IMR-90 (cell line): ENCODE results near the gene NLRX1.

Source experiments
- BHLHE40 ChIP-seq: fragments of 150-350 bp; IDR thresholded peaks from 2 replicates; pipeline ENCODE4 v1.6.1; 2016; ENCODE audit warnings: mild to moderate bottlenecking, low read depth, low read length
- CEBPB ChIP-seq: IDR thresholded peaks from 2 replicates; pipeline ENCODE4 v1.6.1; 2012; ENCODE audit warnings: low read depth, low read length, improper control_type of control experiment
- CHD1 ChIP-seq: IDR thresholded peaks from 2 replicates; pipeline ENCODE4 v1.6.1; 2012; ENCODE audit warnings: low read depth, low read length, improper control_type of control experiment
- CTCF ChIP-seq: conservative IDR thresholded peaks from 2 replicates; pipeline ENCODE4 v1.5.1; 2012; ENCODE audit warnings: mild to moderate bottlenecking, low read depth, low read length, improper control_type of control experiment
- FOS ChIP-seq: fragments of 150-350 bp; IDR thresholded peaks from 2 replicates; pipeline ENCODE4 v1.6.1; 2016; ENCODE audit warnings: low read depth, low read length
- MAZ ChIP-seq: IDR thresholded peaks from 2 replicates; pipeline ENCODE4 v1.6.1; 2012; ENCODE audit warnings: low read depth, mild to moderate bottlenecking, low read length, improper control_type of control experiment, moderate library complexity, borderline replicate concordance
- POLR2A ChIP-seq: IDR thresholded peaks from 2 replicates; pipeline ENCODE4 v1.6.1; 2012; ENCODE audit warnings: mild to moderate bottlenecking, low read depth, low read length
- RAD21 ChIP-seq: IDR thresholded peaks from 2 replicates; pipeline ENCODE4 v1.6.1; 2012; ENCODE audit warnings: low read length, improper control_type of control experiment
- RCOR1 ChIP-seq: IDR thresholded peaks from 2 replicates; pipeline ENCODE4 v1.6.1; 2012; ENCODE audit warnings: mild to moderate bottlenecking, low read length, improper control_type of control experiment; ENCODE audit not compliant: insufficient replicate concordance
- SMC3 ChIP-seq: fragments of 150-350 bp; IDR thresholded peaks from 2 replicates; pipeline ENCODE4 v1.6.1; 2016; ENCODE audit warnings: low read depth, mild to moderate bottlenecking, antibody characterized with exemption, low read length, moderate library complexity
- TF ChIP-seq, protein P1 (sequence below): fragments of 150-350 bp; IDR thresholded peaks from 2 replicates; pipeline ENCODE4 v1.6.1; 2017; ENCODE audit warnings: mild to moderate bottlenecking, antibody characterized with exemption, low read length, low read depth
- TF ChIP-seq, protein P2 (sequence below): fragments of 150-350 bp; IDR thresholded peaks from 2 replicates; pipeline ENCODE4 v1.6.1; 2016; ENCODE audit warnings: low read depth, mild to moderate bottlenecking, low read length, moderate library complexity, borderline replicate concordance

DNA sequence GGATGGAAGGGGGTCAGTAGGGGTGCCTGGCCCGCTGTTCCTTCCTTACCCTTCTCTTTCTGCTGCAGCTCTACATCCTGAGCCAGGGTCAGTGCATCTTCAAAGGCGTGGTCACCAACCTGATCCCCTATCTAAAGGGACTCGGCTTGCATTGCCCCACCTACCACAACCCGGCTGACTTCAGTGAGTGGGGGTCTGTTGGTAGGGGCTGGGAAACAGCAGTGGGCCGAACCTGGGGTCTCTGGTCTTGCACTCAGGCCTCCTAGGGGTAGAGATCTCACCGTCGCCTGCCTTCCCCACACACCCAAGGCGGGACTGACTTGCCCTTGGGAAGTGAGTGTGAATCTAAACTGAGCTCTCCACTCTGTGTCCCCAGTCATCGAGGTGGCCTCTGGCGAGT, 12.0 kb upstream of the NLRX1 start:
- TF ChIP-seq CEBPB = no peak
- no peak for TF ChIP-seq CTCF
- TF ChIP-seq RAD21 = no peak
- TF ChIP-seq POLR2A = no peak
- TF ChIP-seq, protein P1, sequence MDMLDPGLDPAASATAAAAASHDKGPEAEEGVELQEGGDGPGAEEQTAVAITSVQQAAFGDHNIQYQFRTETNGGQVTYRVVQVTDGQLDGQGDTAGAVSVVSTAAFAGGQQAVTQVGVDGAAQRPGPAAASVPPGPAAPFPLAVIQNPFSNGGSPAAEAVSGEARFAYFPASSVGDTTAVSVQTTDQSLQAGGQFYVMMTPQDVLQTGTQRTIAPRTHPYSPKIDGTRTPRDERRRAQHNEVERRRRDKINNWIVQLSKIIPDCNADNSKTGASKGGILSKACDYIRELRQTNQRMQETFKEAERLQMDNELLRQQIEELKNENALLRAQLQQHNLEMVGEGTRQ = no peak
- no peak for TF ChIP-seq SMC3
- TF ChIP-seq, protein P2, sequence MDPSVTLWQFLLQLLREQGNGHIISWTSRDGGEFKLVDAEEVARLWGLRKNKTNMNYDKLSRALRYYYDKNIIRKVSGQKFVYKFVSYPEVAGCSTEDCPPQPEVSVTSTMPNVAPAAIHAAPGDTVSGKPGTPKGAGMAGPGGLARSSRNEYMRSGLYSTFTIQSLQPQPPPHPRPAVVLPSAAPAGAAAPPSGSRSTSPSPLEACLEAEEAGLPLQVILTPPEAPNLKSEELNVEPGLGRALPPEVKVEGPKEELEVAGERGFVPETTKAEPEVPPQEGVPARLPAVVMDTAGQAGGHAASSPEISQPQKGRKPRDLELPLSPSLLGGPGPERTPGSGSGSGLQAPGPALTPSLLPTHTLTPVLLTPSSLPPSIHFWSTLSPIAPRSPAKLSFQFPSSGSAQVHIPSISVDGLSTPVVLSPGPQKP = no peak
- no peak for TF ChIP-seq CHD1
- TF ChIP-seq RCOR1 = no peak
- no peak for TF ChIP-seq FOS
- TF ChIP-seq BHLHE40 = no peak
- no peak for TF ChIP-seq MAZ
